Fibroblast of peridontal ligament (primary cell): ENCODE measurements around the gene SEMA3D.
"Not testable (repeated sequence)": the region's sequence is repeated elsewhere in the genome, so short reads cannot be mapped to it uniquely, and the experiment has no call there.

Source experiments
- DNase-seq: peaks from one replicate; pipeline ENCODE4 v3.0.0-alpha.2; 2010; ENCODE audit errors: extremely low read depth

Gene SEMA3D

GRCh38 chr7:84997626-84998025, 189.2 kb downstream of the SEMA3D start:
- DNase-seq: no peak

GRCh38 chr7:84992954-84993353, 193.9 kb downstream of the SEMA3D start:
- DNase-seq: not testable (repeated sequence)

- peak; percentile 45 for DNase-seq
Observed at GRCh38 chr7:84985073-84985784, 201.6 kb downstream of the SEMA3D start.

- no peak for DNase-seq
Observed at GRCh38 chr7:84982199-84982598, 204.7 kb downstream of the SEMA3D start.

- DNase-seq: peak; percentile 6
Observed at GRCh38 chr7:84981055-84981976, 205.5 kb downstream of the SEMA3D start.

GRCh38 chr7:84975586-84976185, 211.2 kb downstream of the SEMA3D start:
- DNase-seq: peak; percentile 8

- DNase-seq: no peak
Observed at GRCh38 chr7:84971360-84971759, 215.5 kb downstream of the SEMA3D start.

- DNase-seq: no peak
Observed at GRCh38 chr7:84970670-84971069, 216.2 kb downstream of the SEMA3D start.

- no peak for DNase-seq
Observed at GRCh38 chr7:84953234-84953633, 233.6 kb downstream of the SEMA3D start.

GRCh38 chr7:84950836-84951235, 236.0 kb downstream of the SEMA3D start:
- DNase-seq: peak; percentile 18

- DNase-seq: no peak
Observed at GRCh38 chr7:84949501-84949900, 237.4 kb downstream of the SEMA3D start.

- no peak for DNase-seq
Observed at GRCh38 chr7:84949067-84949466, 237.8 kb downstream of the SEMA3D start.

- DNase-seq: peak; percentile 11
Observed at GRCh38 chr7:84948634-84949033, 238.2 kb downstream of the SEMA3D start.

- DNase-seq: no peak
Observed at GRCh38 chr7:84946549-84946948, 240.3 kb downstream of the SEMA3D start.
